CD4-positive, alpha-beta memory T cell (primary cell): Measurements from ENCODE around the gene RASA4B. TPM values are rescaled to one million over a fixed set of nuclear protein-coding genes. Genes with fewer than 3 reads are reported as not detected.
"Not testable (repeated sequence)": the region's sequence is repeated elsewhere in the genome, so short reads cannot be mapped to it uniquely, and the experiment has no call there.

ENCODE experiments used
- CTCF ChIA-PET: fragments of 350-600 bp; sonication (Branson Sonifier 250); formaldehyde crosslinking; loops from one replicate; lab custom pipeline; 2021; ENCODE audit warnings: inconsistent platforms; ENCODE audit not compliant: partially characterized antibody; lab: Charles Lee
- POLR2A ChIA-PET: fragments of 350-600 bp; sonication (Branson Sonifier 250); formaldehyde crosslinking; loops from one replicate; lab custom pipeline; 2021; ENCODE audit not compliant: partially characterized antibody; lab: Charles Lee
- DNase-seq, 5 donors: peaks; one replicate each; pipeline versions ENCODE4 v3.0.0 to v3.0.0-alpha.2; 2020 to 2022; ENCODE audit warnings: mixed read lengths in 1 of 5
- H3K27ac ChIP-seq: one replicate; pipeline ENCODE4 v1.7.0; 2013; ENCODE audit warnings: low read depth, low read length
- H3K27me3 ChIP-seq: 2 replicates; pipeline ENCODE4 v1.7.0; 2013; ENCODE audit warnings: mild to moderate bottlenecking, low read length, moderate library complexity; ENCODE audit not compliant: insufficient read depth
- H3K36me3 ChIP-seq: 2 replicates; pipeline ENCODE4 v1.7.0; 2013; ENCODE audit warnings: mild to moderate bottlenecking, low read length, moderate library complexity; ENCODE audit not compliant: insufficient read depth
- H3K4me1 ChIP-seq: 2 replicates; pipeline ENCODE4 v1.7.0; 2013; ENCODE audit warnings: mild to moderate bottlenecking, low read length, moderate library complexity; ENCODE audit not compliant: insufficient read depth
- H3K4me3 ChIP-seq, 2 donors: one replicate each; pipeline ENCODE4 v1.7.0; 2013; ENCODE audit warnings: low read length in 2 of 2, mild to moderate bottlenecking in 1 of 2
- H3K9me3 ChIP-seq, 2 donors: one replicate each; pipeline ENCODE4 v1.7.0; 2013; ENCODE audit warnings: low read length in 2 of 2, control low read depth in 1 of 2; ENCODE audit not compliant: control insufficient read depth in 1 of 2
- H3K27ac Mint-ChIP-seq, 7 donors: one replicate each; pipeline ENCODE4 v1.8.0; 2020 to 2021; ENCODE audit warnings: mixed read lengths in 7 of 7, mild to moderate bottlenecking in 6 of 7, inconsistent platforms in 3 of 7, moderate library complexity in 3 of 7
- H3K27me3 Mint-ChIP-seq, 2 donors: one replicate each; pipeline ENCODE4 v1.8.0; 2020 to 2021; ENCODE audit warnings: mixed read lengths in 2 of 2
- H3K36me3 Mint-ChIP-seq, 2 donors: one replicate each; pipeline ENCODE4 v1.8.0; 2020 to 2021; ENCODE audit warnings: mixed read lengths in 2 of 2, inconsistent platforms in 1 of 2, mild to moderate bottlenecking in 1 of 2
- H3K4me1 Mint-ChIP-seq, 4 donors: one replicate each; pipeline ENCODE4 v1.8.0; 2020 to 2021; ENCODE audit warnings: mixed read lengths in 4 of 4, mild to moderate bottlenecking in 1 of 4
- H3K4me3 Mint-ChIP-seq, 8 donors: one replicate each; pipeline ENCODE4 v1.8.0; 2020 to 2021; ENCODE audit warnings: mixed read lengths in 8 of 8, mild to moderate bottlenecking in 7 of 8, moderate library complexity in 6 of 8, inconsistent platforms in 3 of 8
- H3K9me3 Mint-ChIP-seq, 8 donors: one replicate each; pipeline ENCODE4 v1.8.0; 2020 to 2021; ENCODE audit warnings: mixed read lengths in 8 of 8, mild to moderate bottlenecking in 5 of 8, inconsistent platforms in 3 of 8, moderate library complexity in 1 of 8
- intact Hi-C: fragments of 100-400 bp; cut with micrococcal nuclease; formaldehyde crosslinking; loops from one replicate; pipeline ENCODE4 v1.15.1; 2023
- polyA plus RNA-seq, 2 donors: library from polyadenylated mRNA; unstranded; fragments of 300-500 nt; fragmentation: Illumina TruSeq; gene quantifications; one replicate each; pipeline ENCODE4 v1.2.3, GENCODE V29; 2021
- total RNA-seq, 2 experiments: library from RNA; stranded (reverse); gene quantifications; one replicate each; pipeline ENCODE4 v1.2.3, GENCODE V29; 2021

RASA4B gene
- total and polyA plus RNA-seq, 4 experiments from 2014 or later, result 5.0 to 15.8 (median 13.4) TPM

GRCh38 chr7:102494473-102495149, 23.0 kb downstream of the RASA4B start:
- H3K4me3 ChIP-seq, H3K36me3 Mint-ChIP-seq, H3K27me3 ChIP-seq, H3K27ac Mint-ChIP-seq, H3K9me3 Mint-ChIP-seq, H3K27me3 Mint-ChIP-seq, H3K36me3 ChIP-seq, H3K4me1 ChIP-seq, H3K9me3 ChIP-seq, CTCF ChIA-PET, H3K27ac ChIP-seq, H3K4me3 Mint-ChIP-seq, POLR2A ChIA-PET, DNase-seq, intact Hi-C loops, H3K4me1 Mint-ChIP-seq: not testable (repeated sequence)

GRCh38 chr7:102494026-102494425, 23.6 kb downstream of the RASA4B start:
- H3K4me1 ChIP-seq, H3K4me3 ChIP-seq, intact Hi-C loops, H3K36me3 Mint-ChIP-seq, H3K9me3 Mint-ChIP-seq, H3K9me3 ChIP-seq, H3K27me3 ChIP-seq, CTCF ChIA-PET, H3K4me1 Mint-ChIP-seq, H3K27ac ChIP-seq, H3K27ac Mint-ChIP-seq, H3K36me3 ChIP-seq, POLR2A ChIA-PET, H3K4me3 Mint-ChIP-seq, H3K27me3 Mint-ChIP-seq: not testable (repeated sequence)
- DNase-seq, result peak; percentile 22 to 46 (median 35)

GRCh38 chr7:102493220-102493935, 24.2 kb downstream of the RASA4B start:
- H3K27me3 Mint-ChIP-seq, H3K4me1 Mint-ChIP-seq, H3K27me3 ChIP-seq, POLR2A ChIA-PET, H3K27ac ChIP-seq, intact Hi-C loops, H3K9me3 ChIP-seq, H3K36me3 ChIP-seq, H3K27ac Mint-ChIP-seq, H3K9me3 Mint-ChIP-seq, CTCF ChIA-PET, H3K36me3 Mint-ChIP-seq, H3K4me3 ChIP-seq, H3K4me1 ChIP-seq: not testable (repeated sequence)
- peak in 2 of 5 donors; percentile 38 to 53 for DNase-seq
- peak overlapping the region in 2 of 8 donors; percentile 26 to 69 for H3K4me3 Mint-ChIP-seq

GRCh38 chr7:102490529-102491075, 27.0 kb downstream of the RASA4B start:
- POLR2A ChIA-PET, H3K27ac Mint-ChIP-seq, H3K4me1 Mint-ChIP-seq, H3K36me3 Mint-ChIP-seq, H3K27me3 Mint-ChIP-seq, H3K4me3 ChIP-seq, H3K36me3 ChIP-seq, H3K9me3 Mint-ChIP-seq, CTCF ChIA-PET, intact Hi-C loops, H3K27ac ChIP-seq, H3K9me3 ChIP-seq, H3K27me3 ChIP-seq, H3K4me3 Mint-ChIP-seq, H3K4me1 ChIP-seq: not testable (repeated sequence)
- peak; percentile 46 to 55 (median 52) for DNase-seq

- H3K4me3 Mint-ChIP-seq, POLR2A ChIA-PET, H3K4me3 ChIP-seq, H3K36me3 Mint-ChIP-seq, H3K9me3 ChIP-seq, H3K4me1 Mint-ChIP-seq, H3K36me3 ChIP-seq, H3K27me3 ChIP-seq, H3K9me3 Mint-ChIP-seq, CTCF ChIA-PET, H3K4me1 ChIP-seq, DNase-seq, intact Hi-C loops, H3K27ac Mint-ChIP-seq, H3K27ac ChIP-seq, H3K27me3 Mint-ChIP-seq: not testable (repeated sequence)
Measured at GRCh38 chr7:102484317-102484716, 33.3 kb downstream of the RASA4B start.

- H3K9me3 Mint-ChIP-seq, H3K27me3 Mint-ChIP-seq, H3K27ac Mint-ChIP-seq, H3K4me3 Mint-ChIP-seq, H3K4me1 ChIP-seq, H3K4me3 ChIP-seq, intact Hi-C loops, POLR2A ChIA-PET, H3K27me3 ChIP-seq, H3K9me3 ChIP-seq, DNase-seq, H3K27ac ChIP-seq, H3K36me3 Mint-ChIP-seq, H3K36me3 ChIP-seq, CTCF ChIA-PET: not testable (repeated sequence)
- peaks cover 2 to 10% (median 4%) of the 10 kb centered on the region in 4 donors for H3K4me1 Mint-ChIP-seq
Measured at GRCh38 chr7:102481962-102482361, 35.6 kb downstream of the RASA4B start.

GRCh38 chr7:102479982-102480637, 37.5 kb downstream of the RASA4B start:
- H3K36me3 ChIP-seq, H3K27me3 ChIP-seq, H3K36me3 Mint-ChIP-seq, H3K4me3 ChIP-seq, CTCF ChIA-PET, H3K27me3 Mint-ChIP-seq, H3K4me1 ChIP-seq, intact Hi-C loops, H3K27ac ChIP-seq, POLR2A ChIA-PET, H3K4me3 Mint-ChIP-seq, H3K9me3 ChIP-seq, H3K9me3 Mint-ChIP-seq: not testable (repeated sequence)
- Mint-ChIP-seq H3K27ac (peak overlapping the region in 2 of 7 donors; percentile 52 to 66), H3K4me1 (peaks cover 2 to 10% (median 4%) of the 10 kb centered on the region in 4 donors)
- DNase-seq, result peak in 2 of 5 donors; percentile 20 to 43
